Lower leg skin (tissue), 3 donors: ENCODE measurements around the gene TACR2.

Experiments
- CTCF ChIP-seq, 3 donors: fragments of 450-650 bp; IDR thresholded peaks; one replicate each; pipeline ENCODE4 v1.5.1; 2016; ENCODE audit warnings: antibody characterized with exemption in 3 of 3, mild to moderate bottlenecking in 3 of 3, moderate library complexity in 2 of 3
- POLR2A ChIP-seq, 2 donors: fragments of 450-650 bp; IDR thresholded peaks; one replicate each; pipeline ENCODE4 v1.6.1; 2016 to 2017; ENCODE audit warnings: antibody characterized with exemption in 2 of 2, mild to moderate bottlenecking in 1 of 2, moderate library complexity in 1 of 2

- TF ChIP-seq CTCF (IDR thresholded peaks at IDR 0.05) (no peak), POLR2A (IDR thresholded peaks at IDR 0.05) (no peak)
Observed at GRCh38 chr10:69463886-69464285, 47.2 kb upstream of the TACR2 start.
